Transverse colon (tissue), 4 donors: ENCODE data around the gene GRAMD1B. TPM values are rescaled to one million over a fixed set of nuclear protein-coding genes. Genes with fewer than 3 reads are reported as not detected.

Experiments
- DNase-seq: peaks from one replicate; pipeline ENCODE4 v3.0.0-alpha.2; 2019
- H3K27ac ChIP-seq, 4 donors: fragments of 200-600 bp; sonication (generic); 2 replicates each; pipeline ENCODE4 v1.5.1; 2016 to 2018; ENCODE audit warnings: inconsistent platforms in 4 of 4
- H3K27me3 ChIP-seq: fragments of 200-600 bp; sonication (generic); 2 replicates; pipeline ENCODE4 v1.5.1; 2017; ENCODE audit warnings: inconsistent platforms
- H3K36me3 ChIP-seq, 4 donors: fragments of 200-600 bp; sonication (generic); 2 replicates each; pipeline ENCODE4 v1.5.1; 2017 to 2019; ENCODE audit warnings: inconsistent platforms in 4 of 4
- H3K4me1 ChIP-seq, 4 donors: fragments of 200-600 bp; sonication (generic); 2 replicates each; pipeline ENCODE4 v1.5.1; 2017 to 2020; ENCODE audit warnings: inconsistent platforms in 4 of 4
- H3K4me3 ChIP-seq, 4 donors: fragments of 200-600 bp; sonication (generic); 1 replicate in 1 of 4; 2 replicates in 3 of 4; pipeline versions ENCODE4 v1.5.1 to v1.6.1; 2017 to 2019; ENCODE audit warnings: inconsistent platforms in 4 of 4
- H3K9me3 ChIP-seq, 2 donors: fragments of 200-600 bp; sonication (generic); 2 replicates each; pipeline ENCODE4 v1.5.1; 2017 to 2019; ENCODE audit warnings: inconsistent platforms in 2 of 2
- CTCF ChIP-seq, 5 experiments: fragments of 200-600 bp in 3 of 5; fragments of 450-650 bp in 2 of 5; sonication (generic) in 3 of 5; IDR thresholded peaks; 1 replicate in 2 of 5; 2 replicates in 3 of 5; pipeline ENCODE4 v1.5.1; 2016 to 2017; ENCODE audit warnings: antibody characterized with exemption in 5 of 5, inconsistent platforms in 3 of 5, mild to moderate bottlenecking in 2 of 5, moderate library complexity in 1 of 5
- EP300 ChIP-seq: sonication (generic); formaldehyde crosslinking; IDR thresholded peaks from one replicate; pipeline ENCODE4 v1.6.1; 2017; ENCODE audit warnings: antibody characterized with exemption, low read depth
- POLR2A ChIP-seq: fragments of 450-650 bp; IDR thresholded peaks from one replicate; pipeline ENCODE4 v1.6.1; 2016; ENCODE audit warnings: antibody characterized with exemption, mild to moderate bottlenecking, moderate library complexity
- POLR2AphosphoS5 ChIP-seq, 3 donors: sonication (generic); formaldehyde crosslinking; IDR thresholded peaks; one replicate each; pipeline ENCODE4 v1.6.1; 2016; ENCODE audit warnings: antibody characterized with exemption in 3 of 3
- WGBS, 2 donors: methylation state at CpG; one replicate each; pipeline ENCODE4 v1.1.5; 2018; ENCODE audit warnings: low coverage in 1 of 2; 5-methylcytosine and 5-hydroxymethylcytosine counted together
- in situ Hi-C, 4 donors: fragments of 200-750 bp; cut with MboI; loops; one replicate each; pipeline versions ENCODE4 v1.15.0 to v1.15.1; 2017; ENCODE audit warnings: low sequenced_read_pairs in 3 of 4, low pct_ligation_motif_present in 1 of 4, low pct_unique_long_range_greater_than_20kb in 1 of 4
- intact Hi-C: fragments of 100-400 bp; cut with DNase I; formaldehyde crosslinking; loops from one replicate; pipeline ENCODE4 v1.15.1; 2023; ENCODE audit warnings: low total_unique reads
- total RNA-seq, 4 donors: library from RNA; depleted of rRNA; stranded (reverse); fragments of >200 nt; gene quantifications; one replicate each; pipeline ENCODE4 v1.1.0, GENCODE V29; 2016

Gene GRAMD1B
- total RNA-seq, 4 donors from 2014 or later: 4.3 to 58.4 (median 9.9) TPM

- 75 to 100% methylated on average over 3 to 4 of the region's 4 CpGs for WGBS, 2 donors
- H3K9me3 ChIP-seq: no peaks in the 10 kb centered on the region
- no peak overlapping the region for H3K27ac ChIP-seq
- TF ChIP-seq POLR2A: no peak
- TF ChIP-seq POLR2AphosphoS5 (IDR thresholded peaks at IDR 0.05): no peak
- no peak for TF ChIP-seq EP300
- no peak for TF ChIP-seq CTCF (IDR thresholded peaks at IDR 0.05)
- H3K4me3 ChIP-seq: no peak overlapping the region
- in situ Hi-C loops: no loop called here
- intact Hi-C loops: no loop called here
- no peaks in the 10 kb centered on the region for H3K36me3 ChIP-seq
- H3K27me3 ChIP-seq: no peaks in the 10 kb centered on the region
- H3K4me1 ChIP-seq: no peaks in the 10 kb centered on the region
- DNase-seq: no peak
Observed at GRCh38 chr11:123516238-123516637, 86.2 kb downstream of the GRAMD1B start.

GRCh38 chr11:123517559-123518364 is 87.7 kb downstream of the GRAMD1B start:
- DNase-seq: no peak
- in situ Hi-C loops: no loop called here
- no peaks in the 10 kb centered on the region for H3K9me3 ChIP-seq
- TF ChIP-seq CTCF (IDR thresholded peaks at IDR 0.05): no peak
- no peak for TF ChIP-seq POLR2AphosphoS5 (IDR thresholded peaks at IDR 0.05)
- TF ChIP-seq POLR2A: no peak
- no peak for TF ChIP-seq EP300
- no peak overlapping the region for H3K4me3 ChIP-seq
- H3K27ac ChIP-seq: no peak overlapping the region
- H3K27me3 ChIP-seq: no peaks in the 10 kb centered on the region
- intact Hi-C loops: no loop called here
- H3K4me1 ChIP-seq: no peaks in the 10 kb centered on the region
- WGBS, 2 donors: 69 to 73% methylated on average over 8 to 17 of the region's 17 CpGs
- H3K36me3 ChIP-seq: no peaks in the 10 kb centered on the region

GRCh38 chr11:123518496-123519054 is 88.5 kb downstream of the GRAMD1B start:
- Histone ChIP-seq H3K4me1 (no peaks in the 10 kb centered on the region), H3K4me3 (no peak overlapping the region), H3K36me3 (no peaks in the 10 kb centered on the region), H3K27ac (no peak overlapping the region), H3K27me3 (no peaks in the 10 kb centered on the region), H3K9me3 (no peaks in the 10 kb centered on the region)
- in situ Hi-C loops: no loop called here
- intact Hi-C loops: no loop called here
- no peak for TF ChIP-seq CTCF (IDR thresholded peaks at IDR 0.05)
- no peak for TF ChIP-seq POLR2AphosphoS5 (IDR thresholded peaks at IDR 0.05)
- no peak for TF ChIP-seq EP300
- no peak for TF ChIP-seq POLR2A
- no peak for DNase-seq
- WGBS, 2 donors: 78 to 94% methylated on average over 4 to 9 of the region's 9 CpGs

GRCh38 chr11:123519055-123519796 is 89.2 kb downstream of the GRAMD1B start:
- Histone ChIP-seq H3K27me3 (no peaks in the 10 kb centered on the region), H3K4me1 (no peaks in the 10 kb centered on the region), H3K9me3 (no peaks in the 10 kb centered on the region), H3K36me3 (no peaks in the 10 kb centered on the region), H3K27ac (no peak overlapping the region), H3K4me3 (no peak overlapping the region)
- in situ Hi-C loops: no loop called here
- intact Hi-C loops: no loop called here
- TF ChIP-seq POLR2A: no peak
- no peak for TF ChIP-seq EP300
- TF ChIP-seq POLR2AphosphoS5 (IDR thresholded peaks at IDR 0.05): no peak
- no peak for TF ChIP-seq CTCF (IDR thresholded peaks at IDR 0.05)
- WGBS, 2 donors: 71 to 80% methylated on average over 2 to 11 of the region's 11 CpGs
- no peak for DNase-seq
